SK-N-SH (cell line): ENCODE results near the gene RBM44. TPM values are rescaled to one million over a fixed set of nuclear protein-coding genes. Genes with fewer than 3 reads are reported as not detected.
A peak's percentile ranks its signal among the peaks of the same experiment; 100 is the strongest.

Source experiments
- CTCF ChIA-PET: fragments of 300-600, 350-600 bp; formaldehyde crosslinking; extraction: SDS; loops from one replicate; lab custom pipeline; 2021; lab: Yijun Ruan, JAX
- POLR2A ChIA-PET: fragments of 350-600 bp; sonication (Branson Sonifier 250); formaldehyde crosslinking; extraction: SDS; loops from one replicate; lab custom pipeline; 2020; ENCODE audit warnings: antibody characterized with exemption, inconsistent platforms; lab: Yijun Ruan, JAX
- DNase-seq: peaks from one replicate; pipeline ENCODE4 v3.0.0; 2012
- H2AFZ ChIP-seq: fragments of 200-600 bp; sonication (generic); 2 replicates; pipeline ENCODE4 v1.8.1; 2016; ENCODE audit warnings: antibody characterized with exemption, mild to moderate bottlenecking, low read depth
- H3F3A ChIP-seq: fragments of 200-600 bp; sonication (generic); replicated peaks from 2 replicates; pipeline ENCODE3; 2016; ENCODE audit warnings: antibody characterized with exemption, mild to moderate bottlenecking; ENCODE audit not compliant: insufficient read depth
- H3K27ac ChIP-seq, 2 experiments: fragments of 200-500 bp in 1 of 2; fragments of 200-600 bp in 1 of 2; sonication (Bioruptor generic) in 1 of 2; sonication (generic), shearing (Covaris generic) in 1 of 2; 2 replicates each; pipeline versions ENCODE4 v1.5.1 to v1.6.1; 2014 to 2016; ENCODE audit warnings: low read depth in 2 of 2, inconsistent platforms in 1 of 2, low read length in 1 of 2, mild to moderate bottlenecking in 1 of 2, mixed read lengths in 1 of 2
- H3K27me3 ChIP-seq: fragments of 200-600 bp; sonication (generic), shearing (Covaris generic); 2 replicates; pipeline ENCODE4 v1.6.1; 2016; ENCODE audit warnings: mixed run types; ENCODE audit not compliant: insufficient read depth
- H3K36me3 ChIP-seq, 2 experiments: fragments of 200-500 bp in 1 of 2; fragments of 200-600 bp in 1 of 2; sonication (Bioruptor generic) in 1 of 2; sonication (generic) in 1 of 2; replicated peaks in 1 of 2; 2 replicates each; pipeline versions ENCODE3 to v1.5.1; 2014 to 2016; ENCODE audit warnings: low read length in 1 of 2, mild to moderate bottlenecking in 1 of 2; ENCODE audit not compliant: insufficient read depth in 2 of 2, control insufficient read depth in 1 of 2
- H3K4me1 ChIP-seq, 2 experiments: fragments of 200-500 bp in 1 of 2; fragments of 200-600 bp in 1 of 2; sonication (Bioruptor generic) in 1 of 2; sonication (generic), shearing (Covaris generic) in 1 of 2; 2 replicates each; pipeline versions ENCODE4 v1.5.1 to v1.6.1; 2014 to 2016; ENCODE audit warnings: low read depth in 1 of 2, low read length in 1 of 2, mixed run types in 1 of 2; ENCODE audit not compliant: insufficient read depth in 2 of 2, control insufficient read depth in 1 of 2
- H3K4me2 ChIP-seq: fragments of 200-600 bp; sonication (generic), shearing (Covaris generic); 2 replicates; pipeline ENCODE4 v1.6.1; 2017; ENCODE audit warnings: mixed run types
- H3K4me3 ChIP-seq, 2 experiments: fragments of 200-500 bp in 1 of 2; fragments of 200-600 bp in 1 of 2; sonication (Bioruptor generic) in 1 of 2; sonication (generic), shearing (Covaris generic) in 1 of 2; 2 replicates each; pipeline versions ENCODE4 v1.5.1 to v1.8.1; 2014 to 2016; ENCODE audit warnings: low read depth in 2 of 2, inconsistent platforms in 1 of 2, low read length in 1 of 2, mild to moderate bottlenecking in 1 of 2, mixed read lengths in 1 of 2, moderate library complexity in 1 of 2
- H3K79me2 ChIP-seq: fragments of 200-600 bp; sonication (generic); 2 replicates; pipeline ENCODE4 v1.8.1; 2017; ENCODE audit warnings: mild to moderate bottlenecking; ENCODE audit not compliant: insufficient read depth
- H3K9ac ChIP-seq: fragments of 200-600 bp; sonication (generic); 2 replicates; pipeline ENCODE4 v1.6.1; 2017; ENCODE audit warnings: mixed run types
- H3K9me2 ChIP-seq: fragments of 200-600 bp; sonication (generic); 2 replicates; pipeline ENCODE4 v1.6.1; 2017; ENCODE audit warnings: mixed run types
- H3K9me3 ChIP-seq: fragments of 200-600 bp; sonication (generic); 2 replicates; pipeline ENCODE4 v1.6.1; 2017; ENCODE audit warnings: mixed run types, mild to moderate bottlenecking, moderate library complexity
- H4K20me1 ChIP-seq: fragments of 200-600 bp; sonication (generic); 2 replicates; pipeline ENCODE4 v1.6.1; 2017; ENCODE audit warnings: mild to moderate bottlenecking, mixed run types; ENCODE audit not compliant: insufficient read depth
- ELF1 ChIP-seq: IDR thresholded peaks from 2 replicates; pipeline ENCODE4 v1.4.0; 2012
- EP300 ChIP-seq, 2 experiments: IDR thresholded peaks; 2 replicates each; pipeline versions ENCODE4 v1.4.0 to v1.6.1; 2012; ENCODE audit warnings: borderline replicate concordance in 1 of 2, low read depth in 1 of 2, low read length in 1 of 2
- EZH2phosphoT487 ChIP-seq: fragments of 200-600 bp; sonication (generic); IDR thresholded peaks from 2 replicates; pipeline ENCODE4 v1.6.1; 2017; ENCODE audit warnings: low read depth, mixed run types, mild to moderate bottlenecking, antibody characterized with exemption, moderate library complexity, borderline replicate concordance
- FOSL2 ChIP-seq: IDR thresholded peaks from 2 replicates; pipeline ENCODE4 v1.4.0; 2012; ENCODE audit warnings: low read depth, mild to moderate bottlenecking, moderate library complexity, borderline replicate concordance
- MEF2A ChIP-seq: IDR thresholded peaks from 2 replicates; pipeline ENCODE4 v1.4.0; 2012; ENCODE audit warnings: low read depth, borderline replicate concordance
- POLR2AphosphoS5 ChIP-seq: IDR thresholded peaks from 2 replicates; pipeline ENCODE4 v1.6.1; 2012; ENCODE audit warnings: low read depth, low read length
- RCOR1 ChIP-seq: fragments of 150-350 bp; IDR thresholded peaks from 2 replicates; pipeline ENCODE4 v1.6.1; 2017; ENCODE audit warnings: antibody characterized with exemption, low read length
- RXRA ChIP-seq: IDR thresholded peaks from 2 replicates; pipeline ENCODE4 v1.4.0; 2012; ENCODE audit warnings: low read depth, mild to moderate bottlenecking, borderline replicate concordance
- WGBS: methylation state at CpG from one replicate; pipeline ENCODE4 v1.1.6; 2017; ENCODE audit warnings: low lambda C conversion rate; 5-methylcytosine and 5-hydroxymethylcytosine counted together
- polyA plus RNA-seq, 3 experiments: library from polyadenylated mRNA; depleted of rRNA; stranded (reverse); fragments of >200 nt; gene quantifications; 2 replicates each; pipeline ENCODE4 v1.2.3, GENCODE V29; 2012

RBM44 gene
- polyA plus RNA-seq, 1 of the 3 experiments (the other 2 are of a cell fraction): 0.30 TPM

GRCh38 chr2:237819231-237819630 lies 20.7 kb downstream of the RBM44 start:
- no peak for DNase-seq
- H3K4me1 ChIP-seq: peaks cover 10 to 15% of the 10 kb centered on the region in 2 experiments; a peak in 3 of 4 replicates
- 0 out of 2 replicates have a peak, but pooled peaks cover 5% of the 10 kb centered on the region for H3K9me2 ChIP-seq
- H3F3A ChIP-seq: peaks cover 17% of the 10 kb centered on the region
- H3K36me3 ChIP-seq: no peaks in the 10 kb centered on the region
- peak overlapping the region; percentile 69 for H2AFZ ChIP-seq
- no peak overlapping the region for H3K4me3 ChIP-seq
- H3K27me3 ChIP-seq: no peaks in the 10 kb centered on the region
- ChIA-PET CTCF (interaction anchor here (1.0 to 1.8 kb wide), 9 partner anchors 8 to 262 kb away, joined by 3 to 6 read pairs (median 4); no protein-coding TSS in a partner anchor), POLR2A (no interaction called here)
- H4K20me1 ChIP-seq: no peaks in the 10 kb centered on the region
- no peak overlapping the region for H3K4me2 ChIP-seq
- TF ChIP-seq ELF1 (peak; percentile 34; the same call in 1 of the 2 replicates), POLR2AphosphoS5 (no peak), MEF2A (no peak), RCOR1 (no peak)
- H3K9me3 ChIP-seq: no peaks in the 10 kb centered on the region
- H3K79me2 ChIP-seq: no peaks in the 10 kb centered on the region
- 29% methylated on average over 2 of the region's 2 CpGs for WGBS
- no peak overlapping the region for H3K9ac ChIP-seq
- no peak overlapping the region for H3K27ac ChIP-seq

GRCh38 chr2:237820421-237820820 lies 21.8 kb downstream of the RBM44 start:
- no peak overlapping the region for H3K4me3 ChIP-seq
- H3K9me2 ChIP-seq: 0 out of 2 replicates have a peak, but pooled peaks cover 5% of the 10 kb centered on the region
- TF ChIP-seq FOSL2: no peak
- TF ChIP-seq, all 33 proteins: peak for 0
- DNase-seq: no peak
- H2AFZ ChIP-seq: no peak overlapping the region; the same call in 1 of the 2 replicates
- H4K20me1 ChIP-seq: no peaks in the 10 kb centered on the region
- H3K27ac ChIP-seq: no peak overlapping the region
- H3K9me3 ChIP-seq: no peaks in the 10 kb centered on the region
- peaks cover 10 to 15% of the 10 kb centered on the region in 2 experiments; a peak in 3 of 4 replicates for H3K4me1 ChIP-seq
- no peaks in the 10 kb centered on the region for H3K36me3 ChIP-seq
- ChIA-PET POLR2A (no interaction called here), CTCF (interaction anchor here (1.2 kb wide), 1 partner anchor 46 kb away, joined by 3 read pairs; no protein-coding TSS in a partner anchor)
- H3K79me2 ChIP-seq: no peaks in the 10 kb centered on the region
- H3K27me3 ChIP-seq: no peaks in the 10 kb centered on the region
- H3K4me2 ChIP-seq: no peak overlapping the region
- 92% methylated on average over 2 of the region's 2 CpGs for WGBS
- peaks cover 17% of the 10 kb centered on the region for H3F3A ChIP-seq
- no peak overlapping the region for H3K9ac ChIP-seq

- ChIA-PET CTCF (no interaction called here), POLR2A (no interaction called here)
- H3K9ac ChIP-seq: no peak overlapping the region
- no peaks in the 10 kb centered on the region for H4K20me1 ChIP-seq
- 0 out of 2 replicates have a peak, but pooled peaks cover 5% of the 10 kb centered on the region for H3K9me2 ChIP-seq
- peaks cover 7 to 9% of the 10 kb centered on the region in 2 experiments; a peak in 3 of 4 replicates for H3K4me1 ChIP-seq
- no peaks in the 10 kb centered on the region for H3K79me2 ChIP-seq
- H3K36me3 ChIP-seq: no peaks in the 10 kb centered on the region
- H3K27me3 ChIP-seq: no peaks in the 10 kb centered on the region
- H3K27ac ChIP-seq: no peak overlapping the region
- no peak overlapping the region for H3K4me2 ChIP-seq
- WGBS: 90% methylated on average over 2 of the region's 2 CpGs
- TF ChIP-seq EZH2phosphoT487 (no peak), EP300 (IDR thresholded peaks at IDR 0.05; ENCODE audit: borderline replicate concordance in 1 of 2, low read depth in 1 of 2, low read length in 1 of 2) (no peak), RXRA (no peak)
- H3K4me3 ChIP-seq: no peak overlapping the region
- no peak for DNase-seq
- no peaks in the 10 kb centered on the region for H3K9me3 ChIP-seq
- H2AFZ ChIP-seq: no peak overlapping the region
- H3F3A ChIP-seq: peaks cover 7% of the 10 kb centered on the region
Observed at GRCh38 chr2:237823544-237823943, 25.0 kb downstream of the RBM44 start.
